Fibroblast of the aortic adventitia (primary cell): ENCODE data around the gene GRB10. TPM values are rescaled to one million over a fixed set of nuclear protein-coding genes. Genes with fewer than 3 reads are reported as not detected.

ENCODE experiments used
- DNase-seq: peaks from one replicate; pipeline ENCODE4 v3.0.0-alpha.2; 2010; ENCODE audit warnings: low read depth
- H3K4me3 ChIP-seq: 2 replicates; pipeline ENCODE4 v1.5.1; 2011; ENCODE audit warnings: low read depth, mild to moderate bottlenecking, control low read depth, low read length, moderate library complexity
- CTCF ChIP-seq: IDR thresholded peaks from 2 replicates; pipeline ENCODE4 v1.5.1; 2011; ENCODE audit warnings: mild to moderate bottlenecking, low read length, control low read depth, inconsistent platforms; ENCODE audit not compliant: insufficient read depth
- total RNA-seq: library from RNA; depleted of rRNA; stranded (reverse); fragments of >200 nt; gene quantifications from 2 replicates; pipeline ENCODE4 v1.2.3, GENCODE V29; 2012; ENCODE audit warnings: low replicate concordance

The GRB10 gene
- total RNA-seq, 1 donor: 39.1 TPM

- no peak for DNase-seq
- no peak overlapping the region for H3K4me3 ChIP-seq
- no peak for TF ChIP-seq CTCF
Observed at GRCh38 chr7:50751146-50751545, 31.6 kb downstream of the GRB10 start.

GRCh38 chr7:50749896-50750295 is 32.8 kb downstream of the GRB10 start:
- H3K4me3 ChIP-seq: no peak overlapping the region
- TF ChIP-seq CTCF: no peak
- DNase-seq: no peak

GRCh38 chr7:50748472-50748871 is 34.2 kb downstream of the GRB10 start:
- no peak overlapping the region for H3K4me3 ChIP-seq
- TF ChIP-seq CTCF: no peak
- DNase-seq: no peak

GRCh38 chr7:50745835-50746234 is 36.9 kb downstream of the GRB10 start:
- H3K4me3 ChIP-seq: no peak overlapping the region
- DNase-seq: no peak
- no peak for TF ChIP-seq CTCF

- DNase-seq: no peak
- no peak overlapping the region for H3K4me3 ChIP-seq
Observed at GRCh38 chr7:50745336-50745735, 37.4 kb downstream of the GRB10 start.

GRCh38 chr7:50743893-50744292 is 38.8 kb downstream of the GRB10 start:
- no peak overlapping the region for H3K4me3 ChIP-seq
- no peak for TF ChIP-seq CTCF
- DNase-seq: no peak

More at GRCh38 chr7:50745336-50745735, 37.4 kb downstream of the GRB10 start:
- no peak for TF ChIP-seq CTCF

GRCh38 chr7:50743016-50743415 is 39.7 kb downstream of the GRB10 start:
- H3K4me3 ChIP-seq: no peak overlapping the region
- DNase-seq: no peak
- TF ChIP-seq CTCF: no peak
